GM12874 (cell line): ENCODE results near the gene PCMTD2.

Experiments used
- TF ChIP-seq, protein P1 (sequence below): IDR thresholded peaks from 2 replicates; pipeline ENCODE4 v1.5.1; 2011; ENCODE audit warnings: low read depth, mild to moderate bottlenecking, control low read depth, low read length, moderate library complexity; ENCODE audit not compliant: insufficient read depth

PCMTD2 gene

DNA sequence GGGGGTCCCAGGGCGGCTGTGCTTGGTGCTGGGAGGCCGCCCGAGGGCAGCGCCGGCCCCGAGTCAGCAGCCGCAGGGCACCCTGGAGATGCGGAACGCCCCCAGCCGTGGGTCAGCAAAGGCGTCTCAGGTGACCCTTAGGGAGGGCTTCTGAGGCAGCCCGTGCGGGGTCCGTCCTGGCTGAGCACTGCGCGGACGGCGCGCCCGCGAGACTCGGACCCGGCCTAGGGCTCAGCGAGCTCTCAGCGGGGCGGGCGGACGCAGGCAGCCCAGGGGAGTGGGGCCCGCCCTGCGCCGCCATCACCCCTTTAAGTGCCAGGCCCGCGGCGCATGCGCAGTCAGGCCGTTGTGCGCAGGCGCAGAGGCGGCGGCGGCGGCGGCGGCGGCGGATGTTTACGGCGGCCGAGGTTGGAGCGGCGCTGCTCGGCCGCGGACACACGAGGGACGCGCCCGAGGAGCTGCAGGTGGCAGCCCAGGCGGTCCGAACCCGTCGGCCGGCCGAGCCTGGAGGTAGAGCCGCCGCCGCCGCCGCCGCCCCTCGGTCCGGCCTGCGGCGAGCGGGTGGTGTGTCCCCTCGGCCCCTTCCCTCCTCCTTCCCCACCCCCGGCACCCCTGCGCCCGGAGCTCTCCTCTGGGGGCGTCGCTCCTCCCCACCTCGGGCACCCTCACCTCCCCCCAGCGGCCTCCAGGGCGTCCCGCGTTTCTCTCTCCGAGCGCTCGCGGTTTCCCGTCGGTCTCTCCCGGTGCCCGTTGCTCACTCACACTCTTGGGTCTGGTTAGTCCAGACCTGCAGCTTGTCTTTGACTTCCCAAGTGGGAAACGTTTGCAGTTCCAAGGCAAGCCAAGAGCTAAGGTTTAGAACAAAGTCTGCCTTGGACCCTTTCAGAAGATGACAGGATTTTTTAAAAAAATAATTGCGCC, at the start of gene PCMTD2:
Gene PCMTD2, plus strand, starts transcription at position 388 of the 921 bp plus-strand sequence. CDS start 4,218 bp downstream, outside the sequence.
- TF ChIP-seq, protein P1, sequence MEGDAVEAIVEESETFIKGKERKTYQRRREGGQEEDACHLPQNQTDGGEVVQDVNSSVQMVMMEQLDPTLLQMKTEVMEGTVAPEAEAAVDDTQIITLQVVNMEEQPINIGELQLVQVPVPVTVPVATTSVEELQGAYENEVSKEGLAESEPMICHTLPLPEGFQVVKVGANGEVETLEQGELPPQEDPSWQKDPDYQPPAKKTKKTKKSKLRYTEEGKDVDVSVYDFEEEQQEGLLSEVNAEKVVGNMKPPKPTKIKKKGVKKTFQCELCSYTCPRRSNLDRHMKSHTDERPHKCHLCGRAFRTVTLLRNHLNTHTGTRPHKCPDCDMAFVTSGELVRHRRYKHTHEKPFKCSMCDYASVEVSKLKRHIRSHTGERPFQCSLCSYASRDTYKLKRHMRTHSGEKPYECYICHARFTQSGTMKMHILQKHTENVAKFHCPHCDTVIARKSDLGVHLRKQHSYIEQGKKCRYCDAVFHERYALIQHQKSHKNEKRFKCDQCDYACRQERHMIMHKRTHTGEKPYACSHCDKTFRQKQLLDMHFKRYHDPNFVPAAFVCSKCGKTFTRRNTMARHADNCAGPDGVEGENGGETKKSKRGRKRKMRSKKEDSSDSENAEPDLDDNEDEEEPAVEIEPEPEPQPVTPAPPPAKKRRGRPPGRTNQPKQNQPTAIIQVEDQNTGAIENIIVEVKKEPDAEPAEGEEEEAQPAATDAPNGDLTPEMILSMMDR = no peak

GRCh38 chr20:64206614-64207013, 48.9 kb upstream of the PCMTD2 start:
- TF ChIP-seq, protein P1 = no peak

DNA sequence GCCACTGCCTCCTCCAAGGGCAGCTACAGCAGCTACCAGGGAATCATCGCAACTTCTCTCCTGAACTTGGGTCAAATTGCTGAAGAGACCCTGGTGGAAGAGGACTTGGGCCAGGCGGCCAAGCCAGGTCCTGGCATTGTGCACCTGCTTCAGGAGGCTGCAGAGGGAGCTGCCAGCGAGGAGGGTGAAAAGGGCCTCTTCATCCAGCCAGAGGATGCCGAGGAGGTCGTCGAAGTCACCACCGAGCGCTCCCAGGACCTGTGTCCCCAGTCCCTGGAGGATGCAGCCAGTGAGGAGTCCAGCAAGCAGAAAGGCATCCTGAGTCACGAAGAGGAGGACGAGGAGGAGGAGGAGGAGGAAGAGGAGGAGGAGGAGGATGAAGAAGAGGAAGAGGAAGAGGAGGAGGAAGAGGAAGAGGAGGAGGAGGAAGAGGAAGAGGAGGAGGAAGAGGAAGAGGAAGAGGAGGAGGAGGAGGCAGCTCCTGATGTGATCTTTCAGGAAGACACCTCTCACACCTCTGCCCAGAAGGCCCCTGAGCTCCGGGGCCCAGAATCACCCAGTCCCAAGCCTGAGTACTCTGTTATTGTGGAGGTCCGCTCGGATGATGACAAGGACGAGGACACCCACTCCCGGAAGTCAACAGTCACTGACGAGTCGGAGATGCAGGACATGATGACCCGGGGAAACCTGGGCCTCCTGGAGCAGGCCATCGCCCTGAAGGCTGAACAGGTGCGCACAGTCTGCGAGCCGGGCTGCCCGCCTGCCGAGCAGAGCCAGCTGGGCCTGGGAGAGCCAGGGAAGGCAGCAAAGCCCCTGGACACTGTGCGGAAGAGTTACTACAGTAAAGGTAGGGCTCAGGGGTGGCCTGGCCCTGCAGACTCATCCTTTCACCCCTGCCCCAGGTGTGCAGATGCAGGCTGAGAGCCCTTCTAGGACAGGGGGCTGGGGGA, 47.6 kb upstream of the PCMTD2 start:
- TF ChIP-seq, protein P1 = no peak

GRCh38 chr20:64209148-64209547, 46.4 kb upstream of the PCMTD2 start:
- TF ChIP-seq, protein P1 = no peak

- TF ChIP-seq, protein P1 = no peak
Observed at GRCh38 chr20:64210656-64211369, 44.7 kb upstream of the PCMTD2 start.

- TF ChIP-seq, protein P1 = no peak
Observed at GRCh38 chr20:64211874-64212658, 43.5 kb upstream of the PCMTD2 start.
